HepG2 (cell line): ENCODE results near the gene KLC4. TPM values are rescaled to one million over a fixed set of nuclear protein-coding genes. Genes with fewer than 3 reads are reported as not detected.

Source experiments
- BCLAF1 ChIP-seq: fragments of 450-650 bp; IDR thresholded peaks from 2 replicates; pipeline ENCODE4 v1.6.1; 2017; ENCODE audit warnings: mild to moderate bottlenecking
- CENPBD1 ChIP-seq: sonication (generic); formaldehyde crosslinking; IDR thresholded peaks from 2 replicates; pipeline ENCODE4 v1.8.0; 2022; ENCODE audit warnings: missing genetic modification reagents, low read depth, mild to moderate bottlenecking, borderline replicate concordance
- EP300 ChIP-seq, 3 experiments: sonication (generic) in 1 of 3; formaldehyde crosslinking in 1 of 3; IDR thresholded peaks; 2 replicates each; pipeline versions ENCODE4 v1.5.1 to v1.6.1; 2011 to 2020; ENCODE audit warnings: low read depth in 2 of 3, low read length in 2 of 3, borderline replicate concordance in 1 of 3, improper control_type of control experiment in 1 of 3, mild to moderate bottlenecking in 1 of 3, missing genetic modification reagents in 1 of 3, moderate library complexity in 1 of 3
- HOMEZ ChIP-seq: IDR thresholded peaks from 2 replicates; pipeline ENCODE4 v1.6.1; 2016; ENCODE audit warnings: low read depth
- IKZF5 ChIP-seq: IDR thresholded peaks from 2 replicates; pipeline ENCODE4 v1.6.1; 2018; ENCODE audit warnings: missing genetic modification reagents, mild to moderate bottlenecking, missing compliant biosample characterization
- KLF6 ChIP-seq: IDR thresholded peaks from 2 replicates; pipeline ENCODE4 v1.8.0; 2016; ENCODE audit warnings: missing biosample characterization, missing genetic modification reagents
- PRDM4 ChIP-seq: sonication (generic); formaldehyde crosslinking; IDR thresholded peaks from 2 replicates; pipeline ENCODE4 v1.9.0; 2021; ENCODE audit warnings: missing genetic modification reagents, borderline replicate concordance
- RBFOX2 ChIP-seq: fragments of 200-400 bp; formaldehyde crosslinking; IDR thresholded peaks from 2 replicates; pipeline ENCODE4 v1.6.1; 2017; ENCODE audit warnings: low read depth, mild to moderate bottlenecking, low read length
- SOX13 ChIP-seq, 3 experiments: fragments of 450-650 bp in 1 of 3; sonication (generic) in 1 of 3; formaldehyde crosslinking in 1 of 3; IDR thresholded peaks in 2 of 3; conservative IDR thresholded peaks in 1 of 3; 2 replicates each; pipeline versions ENCODE4 v1.5.0 to v1.6.1; 2016 to 2020; ENCODE audit warnings: antibody characterized with exemption in 1 of 3, mild to moderate bottlenecking in 1 of 3, missing compliant biosample characterization in 1 of 3, missing genetic modification reagents in 1 of 3, moderate library complexity in 1 of 3
- ZBTB3 ChIP-seq: sonication (generic); formaldehyde crosslinking; IDR thresholded peaks from 2 replicates; pipeline ENCODE4 v1.4.0; 2020; ENCODE audit warnings: low read depth, mild to moderate bottlenecking, moderate library complexity, missing genetic modification reagents, borderline replicate concordance
- ZBTB37 ChIP-seq: sonication (generic); formaldehyde crosslinking; IDR thresholded peaks from 2 replicates; pipeline ENCODE4 v1.4.0; 2020; ENCODE audit warnings: mild to moderate bottlenecking, missing genetic modification reagents
- ZNF274 ChIP-seq: sonication (generic); formaldehyde crosslinking; IDR thresholded peaks from 2 replicates; pipeline ENCODE4 v1.5.1; 2020; ENCODE audit warnings: mild to moderate bottlenecking, missing genetic modification reagents
- ZNF558 ChIP-seq: sonication (generic); formaldehyde crosslinking; IDR thresholded peaks from 2 replicates; pipeline ENCODE4 v1.9.0; 2022; ENCODE audit warnings: mild to moderate bottlenecking, missing genetic modification reagents, borderline replicate concordance
- ZNF737 ChIP-seq: sonication (generic); formaldehyde crosslinking; IDR thresholded peaks from 2 replicates; pipeline ENCODE4 v1.5.0; 2020; ENCODE audit warnings: missing genetic modification reagents, mild to moderate bottlenecking, borderline replicate concordance
- polyA plus RNA-seq, 8 experiments: library from polyadenylated mRNA; depleted of rRNA in 3 of 8; stranded (reverse) in 7 of 8; unstranded in 1 of 8; fragments of >200 nt; fragmentation: Illumina TruSeq in 4 of 8; extraction: Trizol in 4 of 8; gene quantifications; 2 replicates each; pipeline versions ENCODE4 v1.2.1 to v1.2.3, GENCODE V29; 2011 to 2016; ENCODE audit warnings: low read depth in 4 of 8, missing spikeins in 1 of 8, mixed read lengths in 1 of 8; ENCODE audit not compliant: insufficient read depth in 1 of 8
- total RNA-seq, 5 experiments: library from RNA; depleted of rRNA; stranded (reverse); fragments of >200 nt; fragmentation: Illumina TruSeq; extraction: Trizol; gene quantifications; 2 replicates each; pipeline ENCODE4 v1.2.3, GENCODE V29; 2016; ENCODE audit warnings: low read depth in 1 of 5

KLC4 gene
- total and polyA plus RNA-seq, 2 of the 13 experiments (the other 11 are each of a cell fraction or from before 2014, with no cell fraction given), result 45.4 to 70.4 TPM

GRCh38 chr6:43053545-43054205 lies 5.8 kb upstream of the KLC4 start, which contains the start of gene CUL7 (continued):
- TF ChIP-seq ZNF274 (CRISPR knock-in tag) (peak; percentile 94), ZBTB3 (CRISPR knock-in tag) (peak; percentile 59; the same call in 1 of the 2 replicates), ZNF737 (CRISPR knock-in tag) (no peak), KLF6 (CRISPR knock-in tag) (peak; percentile 98), CENPBD1 (CRISPR knock-in tag) (no peak), BCLAF1 (no peak), EP300 (IDR thresholded peaks at IDR 0.05; ENCODE audit: low read depth in 2 of 2, low read length in 2 of 2) (0 out of 4 replicates have a peak, but pooled peaks of 1 of the 2 experiments have one; percentile 2), EP300 (CRISPR knock-in tag; IDR thresholded peaks at IDR 0.05; ENCODE audit: borderline replicate concordance) (peak; percentile 68), HOMEZ (peak; percentile 88), RBFOX2 (peak; percentile 100), ZBTB37 (CRISPR knock-in tag) (no peak; the same call in 1 of the 2 replicates), IKZF5 (peak; percentile 90), PRDM4 (peak; percentile 84; the same call in 1 of the 2 replicates), ZNF558 (CRISPR knock-in tag) (no peak), SOX13 (IDR thresholded peaks at IDR 0.05) (no peak; the same call in 1 of the 2 replicates), SOX13 (CRISPR knock-in tag; conservative IDR thresholded peaks at IDR 0.05 in 1 of 2, IDR thresholded peaks at IDR 0.05 in 1 of 2) (peak in 1 of 2 experiments; percentile 70; a peak in 3 of 4 replicates)
